HepG2 (cell line): Measurements from ENCODE around the gene SNAI3. TPM values are rescaled to one million over a fixed set of nuclear protein-coding genes. Genes with fewer than 3 reads are reported as not detected.

ENCODE experiments used
- ATAC-seq: fragments of 200-7000 bp; cut with Tn5 transposase; 3 replicates; pipeline ENCODE4 v1.9.1; 2020; ENCODE audit warnings: mild to moderate bottlenecking, moderate library complexity
- BruUV-seq: library from RNA; stranded (reverse); fragments of 400-500 nt; replicated peaks from 2 replicates; lab custom pipeline; 2021; lab: Mats Ljungman, UMichigan
- CTCF ChIA-PET: fragments of 300-600 bp; formaldehyde crosslinking; extraction: SDS; loops from one replicate; lab custom pipeline; 2021; ENCODE audit warnings: low total read pairs, inconsistent platforms, low intra/inter-chr PET ratio; lab: Yijun Ruan, JAX
- POLR2A ChIA-PET: fragments of 350-600 bp; sonication (Branson Sonifier 250); formaldehyde crosslinking; loops from one replicate; lab custom pipeline; 2020; ENCODE audit warnings: antibody characterized with exemption, inconsistent platforms; lab: Yijun Ruan, JAX
- DNase-seq: peaks from one replicate; pipeline ENCODE4 v3.0.0-alpha.2; 2015; ENCODE audit warnings: low spot score
- FAIRE-seq: peaks from 3 replicates; lab custom pipeline; 2011; peaks lifted over from hg19 to GRCh38; lab: Jason Lieb, UNC
- H2AFZ ChIP-seq: one replicate; pipeline ENCODE4 v1.6.1; 2011; ENCODE audit warnings: low read length, inconsistent platforms
- H3K27ac ChIP-seq: fragments of 300-600 bp; 3 replicates; pipeline ENCODE4 v1.8.0; 2011; ENCODE audit warnings: mixed run types, mild to moderate bottlenecking, mixed read lengths, low read length, inconsistent platforms; ENCODE audit not compliant: insufficient read depth; ENCODE audit errors: extremely low read length
- H3K27me3 ChIP-seq, 2 experiments: fragments of 200-600 bp in 1 of 2; 2 replicates in 1 of 2; 3 replicates in 1 of 2; pipeline versions ENCODE4 v1.6.0 to v1.8.0; 2011; ENCODE audit warnings: low read length in 2 of 2, mild to moderate bottlenecking in 2 of 2, moderate library complexity in 2 of 2, inconsistent platforms in 1 of 2; ENCODE audit not compliant: insufficient read depth in 2 of 2, control insufficient read depth in 1 of 2
- H3K36me3 ChIP-seq, 2 experiments: fragments of 200-600 bp in 1 of 2; replicated peaks in 1 of 2; 2 replicates in 1 of 2; 3 replicates in 1 of 2; pipeline versions ENCODE4 v1.5.1 to v1.8.0; 2011; ENCODE audit warnings: low read length in 2 of 2, inconsistent platforms in 1 of 2; ENCODE audit not compliant: insufficient read depth in 2 of 2, control insufficient read depth in 1 of 2
- H3K4me1 ChIP-seq: 2 replicates; pipeline ENCODE4 v1.5.1; 2012; ENCODE audit warnings: low read length, inconsistent platforms; ENCODE audit not compliant: insufficient read depth
- H3K4me2 ChIP-seq: 2 replicates; pipeline ENCODE4 v1.6.0; 2011; ENCODE audit warnings: low read depth, low read length, inconsistent platforms
- H3K4me3 ChIP-seq, 3 experiments: fragments of 200-600 bp in 1 of 3; sonication (generic), shearing (Covaris generic) in 1 of 3; replicated peaks in 1 of 3; 2 replicates each; pipeline ENCODE4 v1.5.1; 2011 to 2016; ENCODE audit warnings: low read length in 3 of 3, inconsistent platforms in 2 of 3, low read depth in 2 of 3, mild to moderate bottlenecking in 2 of 3, control low read depth in 1 of 3, mixed read lengths in 1 of 3; ENCODE audit not compliant: insufficient read depth in 1 of 3
- H3K79me2 ChIP-seq: one replicate; pipeline ENCODE4 v1.6.1; 2011; ENCODE audit warnings: low read length, inconsistent platforms; ENCODE audit not compliant: insufficient read depth
- H3K9ac ChIP-seq: 2 replicates; pipeline ENCODE4 v1.6.0; 2011; ENCODE audit warnings: mild to moderate bottlenecking, low read depth, low read length, inconsistent platforms; ENCODE audit not compliant: insufficient read depth
- H3K9me3 ChIP-seq: 2 replicates; pipeline ENCODE4 v1.5.1; 2012; ENCODE audit warnings: mild to moderate bottlenecking, low read length
- H4K20me1 ChIP-seq: 2 replicates; pipeline ENCODE4 v1.6.0; 2011; ENCODE audit warnings: inconsistent platforms, mild to moderate bottlenecking, low read length, moderate library complexity; ENCODE audit not compliant: insufficient read depth
- AGO2 ChIP-seq: fragments of 200-400 bp; formaldehyde crosslinking; optimal IDR thresholded peaks from 2 replicates; pipeline ENCODE3; 2017; ENCODE audit warnings: mild to moderate bottlenecking, low read depth, low read length, moderate library complexity
- AKAP8 ChIP-seq: sonication (generic); formaldehyde crosslinking; IDR thresholded peaks from 2 replicates; pipeline ENCODE4 v1.5.1; 2020; ENCODE audit warnings: mild to moderate bottlenecking, missing genetic modification reagents
- BATF2 ChIP-seq: sonication (generic); formaldehyde crosslinking; IDR thresholded peaks from 2 replicates; pipeline ENCODE4 v1.8.0; 2022; ENCODE audit warnings: mild to moderate bottlenecking, missing genetic modification reagents, moderate library complexity
- GATAD2A ChIP-seq: IDR thresholded peaks from 2 replicates; pipeline ENCODE4 v1.6.1; 2016
- GTF2F1 ChIP-seq: fragments of 150-350 bp; IDR thresholded peaks from 2 replicates; pipeline ENCODE4 v1.6.1; 2014; ENCODE audit warnings: low read length
- KDM2A ChIP-seq: sonication (generic); formaldehyde crosslinking; IDR thresholded peaks from 2 replicates; pipeline ENCODE4 v1.4.0; 2020; ENCODE audit warnings: low read depth, missing genetic modification reagents, borderline replicate concordance
- LBX2 ChIP-seq: sonication (generic); formaldehyde crosslinking; IDR thresholded peaks from 2 replicates; pipeline ENCODE4 v1.5.0; 2020; ENCODE audit warnings: missing genetic modification reagents, mild to moderate bottlenecking, borderline replicate concordance
- PCBP1 ChIP-seq: fragments of 200-400 bp; formaldehyde crosslinking; IDR thresholded peaks from 2 replicates; pipeline ENCODE4 v1.6.1; 2017; ENCODE audit warnings: mild to moderate bottlenecking, low read depth, low read length, borderline replicate concordance
- RBFOX2 ChIP-seq: fragments of 200-400 bp; formaldehyde crosslinking; IDR thresholded peaks from 2 replicates; pipeline ENCODE4 v1.6.1; 2017; ENCODE audit warnings: low read depth, mild to moderate bottlenecking, low read length
- ZBED4 ChIP-seq: sonication (generic); formaldehyde crosslinking; IDR thresholded peaks from 2 replicates; pipeline ENCODE4 v1.4.0; 2020; ENCODE audit warnings: missing genetic modification reagents, borderline replicate concordance
- ZBTB1 ChIP-seq: sonication (generic); formaldehyde crosslinking; IDR thresholded peaks from 2 replicates; pipeline ENCODE4 v1.4.0; 2020; ENCODE audit warnings: missing genetic modification reagents, borderline replicate concordance
- ZBTB38 ChIP-seq: sonication (generic); formaldehyde crosslinking; IDR thresholded peaks from 2 replicates; pipeline ENCODE4 v1.5.1; 2020; ENCODE audit warnings: mild to moderate bottlenecking, missing genetic modification reagents
- ZGPAT ChIP-seq: IDR thresholded peaks from 2 replicates; pipeline ENCODE4 v1.6.1; 2016; ENCODE audit warnings: mild to moderate bottlenecking
- ZIK1 ChIP-seq: sonication (generic); formaldehyde crosslinking; IDR thresholded peaks from 2 replicates; pipeline ENCODE4 v1.5.0; 2020; ENCODE audit warnings: mild to moderate bottlenecking, low read depth, missing genetic modification reagents, borderline replicate concordance
- ZNF121 ChIP-seq: sonication (generic); formaldehyde crosslinking; IDR thresholded peaks from 2 replicates; pipeline ENCODE4 v1.5.0; 2020; ENCODE audit warnings: mild to moderate bottlenecking, missing genetic modification reagents
- ZNF326 ChIP-seq: sonication (generic); formaldehyde crosslinking; IDR thresholded peaks from 2 replicates; pipeline ENCODE4 v1.4.0; 2020; ENCODE audit warnings: missing genetic modification reagents, borderline replicate concordance
- ZNF550 ChIP-seq: sonication (generic); formaldehyde crosslinking; IDR thresholded peaks from 2 replicates; pipeline ENCODE4 v1.4.0; 2020; ENCODE audit warnings: mild to moderate bottlenecking, missing genetic modification reagents, borderline replicate concordance
- WGBS: methylation state at CpG from one replicate; pipeline ENCODE4 v1.1.6; 2017; ENCODE audit warnings: low lambda C conversion rate; 5-methylcytosine and 5-hydroxymethylcytosine counted together
- in situ Hi-C: cut with HindIII; loops from 2 replicates; pipeline ENCODE4 v1.10.0; 2017; ENCODE audit warnings: low pct_unique_long_range_greater_than_20kb; ENCODE audit not compliant: extremely low pct_ligation_motif_present
- intact Hi-C: fragments of 100-400 bp; cut with micrococcal nuclease; formaldehyde crosslinking; loops from one replicate; pipeline ENCODE4 v1.10.0; 2022; ENCODE audit not compliant: unreplicated experiment
- polyA plus RNA-seq, 8 experiments: library from polyadenylated mRNA; depleted of rRNA in 3 of 8; stranded (reverse) in 7 of 8; unstranded in 1 of 8; fragments of >200 nt; fragmentation: Illumina TruSeq in 4 of 8; extraction: Trizol in 4 of 8; gene quantifications; 2 replicates each; pipeline versions ENCODE4 v1.2.1 to v1.2.3, GENCODE V29; 2011 to 2016; ENCODE audit warnings: low read depth in 4 of 8, missing spikeins in 1 of 8, mixed read lengths in 1 of 8; ENCODE audit not compliant: insufficient read depth in 1 of 8
- total RNA-seq, 5 experiments: library from RNA; depleted of rRNA; stranded (reverse); fragments of >200 nt; fragmentation: Illumina TruSeq; extraction: Trizol; gene quantifications; 2 replicates each; pipeline ENCODE4 v1.2.3, GENCODE V29; 2016; ENCODE audit warnings: low read depth in 1 of 5

The SNAI3 gene
- total and polyA plus RNA-seq, 2 of the 13 experiments (the other 11 are each of a cell fraction or from before 2014, with no cell fraction given): 0.09 to 0.18 TPM

GRCh38 chr16:88647178-88648070 is 38.9 kb downstream of the SNAI3 start:
- ATAC-seq: no peak
- ChIA-PET CTCF (no interaction called here), POLR2A (interaction anchor here (1.2 kb wide), 1 partner anchor 16 kb away, joined by 3 read pairs; the partner anchor contains the start of gene MVD)
- no peak overlapping the region for H3K9ac ChIP-seq
- no peak for FAIRE-seq
- no peaks in the 10 kb centered on the region for H3K27me3 ChIP-seq
- no peak for DNase-seq
- BruUV-seq: no TSS peak
- no peak overlapping the region for H3K4me3 ChIP-seq
- peaks cover 0 to 5% of the 10 kb centered on the region in 2 experiments; a peak in 2 of 5 replicates for H3K36me3 ChIP-seq
- H2AFZ ChIP-seq: no peak overlapping the region
- peaks cover 24% of the 10 kb centered on the region for H3K4me1 ChIP-seq
- H3K9me3 ChIP-seq: no peaks in the 10 kb centered on the region
- no peak overlapping the region for H3K27ac ChIP-seq
- no peak overlapping the region for H3K4me2 ChIP-seq
- peaks cover 18% of the 10 kb centered on the region for H3K79me2 ChIP-seq
- in situ Hi-C loops (no loop called here), intact Hi-C loops (loop anchor here (1.0 kb wide), 1 partner anchor 29 kb away; no protein-coding TSS in a partner anchor)
- peaks cover 18% of the 10 kb centered on the region; the same call in 1 of the 2 replicates for H4K20me1 ChIP-seq
- WGBS: 93% methylated on average over 5 of the region's 22 CpGs
- TF ChIP-seq ZIK1: 0 out of 2 replicates have a peak, but pooled peaks have one; percentile 35
- no peak for TF ChIP-seq GATAD2A (CRISPR knock-in tag)
- TF ChIP-seq ZNF121 (CRISPR knock-in tag): 0 out of 2 replicates have a peak, but pooled peaks have one; percentile 58
- no peak for TF ChIP-seq GTF2F1
- peak; percentile 96 for TF ChIP-seq AGO2
- TF ChIP-seq ZBTB38 (CRISPR knock-in tag): 0 out of 2 replicates have a peak, but pooled peaks have one; percentile 27
- no peak for TF ChIP-seq ZNF550
- TF ChIP-seq AKAP8 (CRISPR knock-in tag): peak; percentile 93
- peak; percentile 76 for TF ChIP-seq RBFOX2
- no peak for TF ChIP-seq ZBTB1 (CRISPR knock-in tag)
- peak; percentile 37; the same call in 1 of the 2 replicates for TF ChIP-seq PCBP1
- TF ChIP-seq KDM2A (CRISPR knock-in tag): 0 out of 2 replicates have a peak, but pooled peaks have one; percentile 20
- TF ChIP-seq LBX2 (CRISPR knock-in tag): no peak
- TF ChIP-seq ZGPAT (CRISPR knock-in tag): no peak
- no peak for TF ChIP-seq ZNF326
- TF ChIP-seq ZBED4: no peak
- TF ChIP-seq BATF2: 0 out of 2 replicates have a peak, but pooled peaks have one; percentile 22
